Osteocyte (in vitro differentiated cells): ENCODE measurements around the gene P2RX5. TPM values are rescaled to one million over a fixed set of nuclear protein-coding genes. Genes with fewer than 3 reads are reported as not detected.

ENCODE experiments used
- DNase-seq: peaks from one replicate; pipeline ENCODE4 v3.0.0; 2021; ENCODE audit warnings: mixed read lengths; ENCODE audit not compliant: unreplicated experiment; ENCODE audit errors: extremely low spot score
- H3K27ac Mint-ChIP-seq: one replicate; pipeline ENCODE4 v1.8.0; 2021; ENCODE audit warnings: mild to moderate bottlenecking, mixed read lengths; ENCODE audit not compliant: unreplicated experiment
- H3K27me3 Mint-ChIP-seq: one replicate; pipeline ENCODE4 v1.8.0; 2021; ENCODE audit warnings: mixed read lengths; ENCODE audit not compliant: unreplicated experiment
- H3K36me3 Mint-ChIP-seq: one replicate; pipeline ENCODE4 v1.8.0; 2021; ENCODE audit warnings: mixed read lengths; ENCODE audit not compliant: unreplicated experiment
- H3K4me1 Mint-ChIP-seq: one replicate; pipeline ENCODE4 v1.8.0; 2021; ENCODE audit warnings: mixed read lengths; ENCODE audit not compliant: unreplicated experiment
- H3K4me3 Mint-ChIP-seq: one replicate; pipeline ENCODE4 v1.8.0; 2021; ENCODE audit warnings: mild to moderate bottlenecking, moderate library complexity, mixed read lengths; ENCODE audit not compliant: unreplicated experiment
- H3K9me3 Mint-ChIP-seq: one replicate; pipeline ENCODE4 v1.8.0; 2021; ENCODE audit warnings: mixed read lengths; ENCODE audit not compliant: unreplicated experiment
- total RNA-seq: library from RNA; stranded (reverse); gene quantifications from 2 replicates; pipeline ENCODE4 v1.2.1, GENCODE V29; 2021
- TF ChIP-seq, protein P1 (sequence below): fragments of 200-600 bp; sonication (generic); IDR thresholded peaks from 2 replicates; pipeline ENCODE4 v1.5.0; 2021; ENCODE audit warnings: antibody characterized with exemption, mild to moderate bottlenecking, moderate library complexity

The P2RX5 gene
- total RNA-seq, 1 donor from 2014 or later: 0.43 TPM

DNA sequence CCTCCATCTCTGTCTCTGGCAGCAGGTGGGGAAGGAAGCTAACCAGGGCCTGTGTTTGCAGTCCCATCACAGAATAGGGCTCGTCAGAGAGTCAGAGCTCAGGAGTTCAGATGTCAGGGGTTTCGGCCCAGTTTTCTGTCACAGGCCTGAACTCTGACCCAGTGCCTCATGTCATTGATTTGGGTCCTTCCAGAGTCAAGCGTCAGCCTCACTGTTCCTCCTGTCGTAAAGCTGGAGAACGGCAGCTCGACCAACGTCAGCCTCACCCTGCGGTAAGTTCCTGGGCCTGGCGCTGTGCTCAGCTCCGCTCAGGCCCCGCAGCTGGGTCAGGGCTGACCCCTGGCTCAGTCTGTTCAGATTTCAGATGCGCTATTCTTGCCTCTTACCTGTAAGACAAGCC is 48.7 kb downstream of the P2RX5 start:
- H3K4me3 Mint-ChIP-seq: no peak overlapping the region
- no peaks in the 10 kb centered on the region for H3K4me1 Mint-ChIP-seq
- TF ChIP-seq, protein P1, sequence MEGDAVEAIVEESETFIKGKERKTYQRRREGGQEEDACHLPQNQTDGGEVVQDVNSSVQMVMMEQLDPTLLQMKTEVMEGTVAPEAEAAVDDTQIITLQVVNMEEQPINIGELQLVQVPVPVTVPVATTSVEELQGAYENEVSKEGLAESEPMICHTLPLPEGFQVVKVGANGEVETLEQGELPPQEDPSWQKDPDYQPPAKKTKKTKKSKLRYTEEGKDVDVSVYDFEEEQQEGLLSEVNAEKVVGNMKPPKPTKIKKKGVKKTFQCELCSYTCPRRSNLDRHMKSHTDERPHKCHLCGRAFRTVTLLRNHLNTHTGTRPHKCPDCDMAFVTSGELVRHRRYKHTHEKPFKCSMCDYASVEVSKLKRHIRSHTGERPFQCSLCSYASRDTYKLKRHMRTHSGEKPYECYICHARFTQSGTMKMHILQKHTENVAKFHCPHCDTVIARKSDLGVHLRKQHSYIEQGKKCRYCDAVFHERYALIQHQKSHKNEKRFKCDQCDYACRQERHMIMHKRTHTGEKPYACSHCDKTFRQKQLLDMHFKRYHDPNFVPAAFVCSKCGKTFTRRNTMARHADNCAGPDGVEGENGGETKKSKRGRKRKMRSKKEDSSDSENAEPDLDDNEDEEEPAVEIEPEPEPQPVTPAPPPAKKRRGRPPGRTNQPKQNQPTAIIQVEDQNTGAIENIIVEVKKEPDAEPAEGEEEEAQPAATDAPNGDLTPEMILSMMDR: no peak
- H3K9me3 Mint-ChIP-seq: no peaks in the 10 kb centered on the region
- DNase-seq: no peak
- no peak overlapping the region for H3K27ac Mint-ChIP-seq
- no peaks in the 10 kb centered on the region for H3K27me3 Mint-ChIP-seq
- H3K36me3 Mint-ChIP-seq: peaks cover 13% of the 10 kb centered on the region

DNA sequence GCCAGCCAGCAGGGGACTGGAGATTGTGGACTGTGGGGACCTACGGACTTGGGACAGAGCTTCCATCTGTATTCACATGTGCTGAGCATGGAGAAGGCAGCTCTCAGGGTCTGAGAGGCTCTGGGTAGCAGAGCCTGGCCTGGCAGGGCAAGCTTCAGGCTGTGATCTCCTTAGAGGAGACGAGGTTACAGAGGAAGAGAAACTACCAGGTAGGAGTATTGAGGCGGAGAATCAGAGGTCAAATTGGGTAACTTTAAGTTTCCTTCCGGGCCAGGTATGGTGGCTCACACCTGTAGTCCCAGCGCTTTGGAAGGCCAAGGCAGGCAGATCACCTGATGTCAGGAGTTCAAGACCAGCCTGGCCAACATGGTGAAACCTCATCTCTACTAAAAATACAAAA is 50.6 kb downstream of the P2RX5 start:
- no peaks in the 10 kb centered on the region for H3K27me3 Mint-ChIP-seq
- H3K27ac Mint-ChIP-seq: no peak overlapping the region
- H3K4me1 Mint-ChIP-seq: no peaks in the 10 kb centered on the region
- H3K4me3 Mint-ChIP-seq: no peak overlapping the region
- no peak for DNase-seq
- TF ChIP-seq, protein P1: no peak
- no peaks in the 10 kb centered on the region for H3K9me3 Mint-ChIP-seq
- peaks cover 13% of the 10 kb centered on the region for H3K36me3 Mint-ChIP-seq

DNA sequence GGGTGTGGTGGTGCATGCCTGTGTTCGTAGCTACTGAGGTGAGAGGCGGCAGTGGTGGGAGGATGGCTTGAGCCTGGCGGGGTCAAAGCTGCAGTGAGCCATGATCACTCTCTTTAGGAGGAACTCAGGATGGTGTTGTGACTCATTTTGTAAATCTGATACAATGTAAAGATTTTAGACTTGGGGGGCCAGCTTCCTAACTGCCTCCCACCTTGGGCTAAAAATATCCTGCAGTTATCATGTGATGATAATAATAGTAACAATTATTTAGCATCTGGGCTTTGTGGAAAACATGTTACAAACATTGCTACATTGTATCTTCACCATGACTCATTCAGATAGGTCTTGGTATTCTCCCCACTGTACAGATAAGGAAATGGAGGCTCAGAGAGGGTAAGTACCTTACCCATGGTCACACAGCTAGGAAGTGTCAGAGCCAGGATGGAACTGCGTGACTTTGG is 52.0 kb downstream of the P2RX5 start:
- Mint-ChIP-seq H3K9me3 (no peaks in the 10 kb centered on the region), H3K27ac (no peak overlapping the region), H3K4me3 (no peak overlapping the region), H3K4me1 (peaks cover 7% of the 10 kb centered on the region), H3K36me3 (peaks cover 13% of the 10 kb centered on the region), H3K27me3 (no peaks in the 10 kb centered on the region)
- no peak for DNase-seq
- TF ChIP-seq, protein P1: no peak

DNA sequence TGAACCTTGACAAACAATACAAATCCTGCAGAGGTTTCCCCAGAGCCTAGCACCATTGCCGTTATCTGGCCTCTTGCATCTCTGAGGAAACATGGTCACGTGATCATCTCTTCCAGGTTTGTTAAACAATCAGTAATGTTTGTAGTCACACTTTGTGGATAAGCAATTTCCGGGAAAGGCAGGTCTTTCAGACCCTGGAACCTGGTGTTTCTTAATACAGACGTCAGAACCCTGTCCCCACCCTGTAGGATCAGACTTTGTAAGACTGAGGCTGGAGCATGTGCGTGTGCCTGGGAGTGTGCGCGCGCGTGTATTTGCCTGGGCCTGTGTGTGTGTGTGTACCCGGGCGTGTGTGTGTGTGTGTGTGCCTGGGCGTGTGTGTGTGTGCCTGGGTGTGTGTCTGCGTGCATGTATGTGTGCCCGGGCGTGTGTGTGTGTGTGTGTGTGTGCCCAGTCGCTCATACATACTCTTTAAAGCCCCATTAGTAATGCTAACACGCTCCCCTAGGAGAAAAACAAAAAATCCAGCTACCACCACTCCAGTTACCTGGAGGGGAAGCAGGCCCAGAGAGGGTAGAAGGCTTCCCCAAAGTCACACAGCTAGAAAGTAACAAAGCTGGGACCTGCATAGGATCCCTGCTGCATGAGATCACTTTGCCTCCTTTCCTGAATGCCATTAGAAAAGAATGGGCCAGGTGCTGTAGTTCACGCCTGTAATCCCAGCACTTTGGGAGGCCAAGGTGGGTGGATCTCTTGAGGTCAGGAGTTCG is 54.1 kb downstream of the P2RX5 start:
- H3K36me3 Mint-ChIP-seq: peaks cover 3% of the 10 kb centered on the region
- H3K4me1 Mint-ChIP-seq: peaks cover 18% of the 10 kb centered on the region
- H3K27ac Mint-ChIP-seq: no peak overlapping the region
- no peak for DNase-seq
- TF ChIP-seq, protein P1: no peak
- no peak overlapping the region for H3K4me3 Mint-ChIP-seq
- H3K9me3 Mint-ChIP-seq: no peaks in the 10 kb centered on the region
- H3K27me3 Mint-ChIP-seq: no peaks in the 10 kb centered on the region

DNA sequence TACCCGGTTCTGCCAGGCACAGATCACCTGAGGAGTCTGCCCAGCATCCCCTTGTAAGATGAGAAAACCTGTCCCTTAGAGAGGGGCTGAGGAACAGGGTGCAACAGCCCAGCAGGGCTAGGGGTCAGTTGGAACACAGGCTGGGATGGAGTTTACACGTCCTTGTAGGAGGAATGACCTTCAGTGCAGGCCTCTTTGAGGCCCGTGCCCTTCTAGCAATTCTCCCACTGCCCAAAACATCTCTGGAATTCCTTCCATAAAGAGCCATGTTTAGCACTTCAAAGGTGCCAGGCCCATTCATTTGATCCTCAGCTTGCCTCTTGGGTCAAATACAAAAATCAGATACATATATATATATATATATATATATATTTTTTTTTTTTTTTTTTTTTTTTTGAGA is 54.9 kb downstream of the P2RX5 start:
- Mint-ChIP-seq H3K36me3 (peaks cover 3% of the 10 kb centered on the region), H3K9me3 (no peaks in the 10 kb centered on the region), H3K4me3 (no peak overlapping the region), H3K27ac (no peak overlapping the region), H3K4me1 (peaks cover 18% of the 10 kb centered on the region), H3K27me3 (no peaks in the 10 kb centered on the region)
- no peak for DNase-seq
- TF ChIP-seq, protein P1: no peak
